ENCODE data around the gene EIF5AL1.
"Not testable (repeated sequence)": the region's sequence is repeated elsewhere in the genome, so short reads cannot be mapped to it uniquely, and the experiment has no call there.

DNA sequence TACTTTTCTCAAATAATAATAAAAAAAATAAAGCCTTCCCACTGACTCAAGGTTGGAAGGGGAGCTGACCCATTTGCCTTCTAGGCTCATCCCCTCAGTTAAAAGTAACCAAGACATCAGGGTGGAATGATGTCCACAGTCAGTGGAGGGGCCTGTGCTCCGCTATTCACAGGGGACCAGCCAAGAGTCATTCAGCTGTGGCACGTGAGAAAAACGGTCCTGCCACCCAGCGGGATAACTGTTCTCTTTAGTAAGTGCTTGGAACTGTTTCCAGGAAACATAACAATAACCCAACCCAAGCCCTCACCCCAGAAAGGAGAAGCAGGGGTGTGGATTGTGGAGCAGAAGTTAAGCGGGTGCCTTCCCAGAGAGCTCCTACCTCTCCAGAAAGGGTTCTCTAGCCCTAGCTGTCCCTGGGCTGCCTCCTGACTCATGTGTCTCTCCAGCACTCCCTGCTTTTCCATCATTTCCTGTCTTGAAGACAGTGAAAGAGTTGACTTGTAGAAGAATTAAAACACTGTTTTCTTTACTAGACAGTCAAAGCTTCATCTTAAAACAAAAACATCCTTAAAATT is 2.3 kb upstream of the EIF5AL1 start:
- TF ChIP-seq, protein P1, sequence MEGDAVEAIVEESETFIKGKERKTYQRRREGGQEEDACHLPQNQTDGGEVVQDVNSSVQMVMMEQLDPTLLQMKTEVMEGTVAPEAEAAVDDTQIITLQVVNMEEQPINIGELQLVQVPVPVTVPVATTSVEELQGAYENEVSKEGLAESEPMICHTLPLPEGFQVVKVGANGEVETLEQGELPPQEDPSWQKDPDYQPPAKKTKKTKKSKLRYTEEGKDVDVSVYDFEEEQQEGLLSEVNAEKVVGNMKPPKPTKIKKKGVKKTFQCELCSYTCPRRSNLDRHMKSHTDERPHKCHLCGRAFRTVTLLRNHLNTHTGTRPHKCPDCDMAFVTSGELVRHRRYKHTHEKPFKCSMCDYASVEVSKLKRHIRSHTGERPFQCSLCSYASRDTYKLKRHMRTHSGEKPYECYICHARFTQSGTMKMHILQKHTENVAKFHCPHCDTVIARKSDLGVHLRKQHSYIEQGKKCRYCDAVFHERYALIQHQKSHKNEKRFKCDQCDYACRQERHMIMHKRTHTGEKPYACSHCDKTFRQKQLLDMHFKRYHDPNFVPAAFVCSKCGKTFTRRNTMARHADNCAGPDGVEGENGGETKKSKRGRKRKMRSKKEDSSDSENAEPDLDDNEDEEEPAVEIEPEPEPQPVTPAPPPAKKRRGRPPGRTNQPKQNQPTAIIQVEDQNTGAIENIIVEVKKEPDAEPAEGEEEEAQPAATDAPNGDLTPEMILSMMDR (IDR thresholded peaks at IDR 0.05): not testable (repeated sequence)
- TF ChIP-seq POLR2A (IDR thresholded peaks at IDR 0.05): not testable (repeated sequence)
